HCEC 1CT (cell line): ENCODE data around the gene UAP1.
A peak's percentile ranks its signal among the peaks of the same experiment; 100 is the strongest.
"Not testable (repeated sequence)": the region's sequence is repeated elsewhere in the genome, so short reads cannot be mapped to it uniquely, and the experiment has no call there.

Experiments
- DNase-seq: peaks from one replicate; pipeline ENCODE4 v3.0.0-alpha.2; 2017

UAP1 gene

GRCh38 chr1:162565460-162565859, 3.9 kb downstream of the UAP1 start:
- no peak for DNase-seq

GRCh38 chr1:162566870-162567269, 5.3 kb downstream of the UAP1 start:
- DNase-seq, result no peak

GRCh38 chr1:162568802-162569201, 7.3 kb downstream of the UAP1 start:
- DNase-seq, result no peak

- DNase-seq, result no peak
Measured at GRCh38 chr1:162570718-162571117, 9.2 kb downstream of the UAP1 start.

- not testable (repeated sequence) for DNase-seq
Measured at GRCh38 chr1:162571121-162571520, 9.6 kb downstream of the UAP1 start.

- DNase-seq, result no peak
Measured at GRCh38 chr1:162571696-162572095, 10.2 kb downstream of the UAP1 start.

- no peak for DNase-seq
Measured at GRCh38 chr1:162573136-162573535, 11.6 kb downstream of the UAP1 start.

GRCh38 chr1:162578071-162578700, 16.7 kb downstream of the UAP1 start:
- no peak for DNase-seq

GRCh38 chr1:162578936-162579335, 17.4 kb downstream of the UAP1 start:
- no peak for DNase-seq

- no peak for DNase-seq
Measured at GRCh38 chr1:162580308-162580707, 18.8 kb downstream of the UAP1 start.

GRCh38 chr1:162582901-162583300, 21.4 kb downstream of the UAP1 start:
- DNase-seq, result not testable (repeated sequence)

- not testable (repeated sequence) for DNase-seq
Measured at GRCh38 chr1:162585101-162585500, 23.6 kb downstream of the UAP1 start.

- no peak for DNase-seq
Measured at GRCh38 chr1:162587347-162587746, 25.8 kb downstream of the UAP1 start.

GRCh38 chr1:162587761-162588260, 26.3 kb downstream of the UAP1 start:
- no peak for DNase-seq

- DNase-seq, result no peak
Measured at GRCh38 chr1:162590101-162590500, 28.6 kb downstream of the UAP1 start.

- no peak for DNase-seq
Measured at GRCh38 chr1:162590686-162591085, 29.2 kb downstream of the UAP1 start.

GRCh38 chr1:162596514-162597170, 35.1 kb downstream of the UAP1 start:
- no peak for DNase-seq

GRCh38 chr1:162599451-162599850, 37.9 kb downstream of the UAP1 start:
- no peak for DNase-seq

- not testable (repeated sequence) for DNase-seq
Measured at GRCh38 chr1:162603117-162603516, 41.6 kb downstream of the UAP1 start.

- peak; percentile 98 for DNase-seq
Measured at GRCh38 chr1:162605225-162605927, 43.9 kb downstream of the UAP1 start.

GRCh38 chr1:162609306-162609705, 47.8 kb downstream of the UAP1 start:
- no peak for DNase-seq

- DNase-seq, result peak; percentile 59
Measured at GRCh38 chr1:162612606-162613400, 51.3 kb downstream of the UAP1 start.

- DNase-seq, result no peak
Measured at GRCh38 chr1:162616848-162617247, 55.3 kb downstream of the UAP1 start.
